ENCODE results near the gene TMEM270. TPM values are rescaled to one million over a fixed set of nuclear protein-coding genes. Genes with fewer than 3 reads are reported as not detected.
"Not testable (repeated sequence)": the region's sequence is repeated elsewhere in the genome, so short reads cannot be mapped to it uniquely, and the experiment has no call there.

TMEM270 gene
- polyA plus RNA-seq, 1 of the 3 experiments (the other 2 are of a cell fraction) = 0.71 TPM

DNA sequence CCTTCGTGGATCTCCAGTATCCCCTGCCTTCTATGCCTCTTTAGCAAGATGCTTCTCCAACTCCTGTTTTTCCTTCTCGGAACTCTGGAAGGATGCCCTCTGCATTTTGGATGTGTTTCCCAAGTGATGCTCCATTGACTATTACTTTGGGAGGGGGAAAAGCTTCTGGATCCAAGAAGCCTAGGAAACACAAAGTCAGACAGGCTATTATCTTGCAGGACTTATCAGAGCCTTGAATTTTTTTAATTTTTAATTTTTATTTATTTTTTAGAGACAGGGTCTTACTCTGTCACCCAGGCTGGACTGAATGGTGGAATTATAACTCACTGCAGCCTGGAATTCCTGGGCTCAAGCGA is 21.1 kb downstream of the TMEM270 start:
- ChIA-PET CTCF (interaction anchor here (0.7 to 5.1 kb wide), 8 partner anchors 9 to 519 kb away, joined by 3 to 29 read pairs (median 8); no protein-coding TSS in a partner anchor), POLR2A (no interaction called here)
- 78% methylated on average over 3 of the region's 3 CpGs for WGBS (ENCODE audit: low lambda C conversion rate)

DNA sequence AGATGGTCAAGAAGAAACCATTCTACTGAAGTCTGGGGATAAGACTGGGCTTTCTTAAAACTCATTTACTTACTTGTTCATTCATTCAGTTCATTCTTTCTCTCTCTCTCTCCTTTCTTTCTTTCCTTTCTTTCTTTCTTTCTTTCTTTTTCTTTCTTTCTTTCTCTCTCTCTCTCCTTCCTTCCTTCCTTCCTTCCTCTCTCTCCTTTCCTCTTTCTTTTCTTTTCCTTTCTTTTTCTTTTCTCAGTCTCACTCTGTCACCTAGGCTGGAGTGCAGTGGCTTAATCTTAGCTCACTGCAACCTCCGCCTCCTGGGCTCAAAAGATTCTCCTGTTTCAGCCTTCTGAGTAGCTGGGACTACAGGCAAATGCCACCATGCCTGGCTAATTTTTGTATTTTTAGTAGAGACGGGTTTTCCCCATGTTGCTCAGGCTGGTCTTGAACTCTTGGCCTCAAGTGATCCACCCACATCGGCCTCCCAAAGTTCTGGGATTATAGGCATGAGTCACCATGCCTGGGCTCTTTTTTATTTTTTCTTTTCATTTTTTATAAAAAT is 24.0 kb downstream of the TMEM270 start:
- H3K36me3 ChIP-seq (replicated peaks in 1 of 2; ENCODE audit: control insufficient read depth in 1 of 2, insufficient read depth in 2 of 2, low read length in 1 of 2); H3K27ac ChIP-seq (ENCODE audit: low read depth in 2 of 2, low read length in 1 of 2); H3K4me3 ChIP-seq (ENCODE audit: low read depth in 2 of 2, low read length in 1 of 2); POLR2A ChIA-PET; H3K9me2 ChIP-seq; H3K79me2 ChIP-seq (ENCODE audit: insufficient read depth); H4K20me1 ChIP-seq (ENCODE audit: insufficient read depth); H3K4me2 ChIP-seq; H3K9ac ChIP-seq; H3K9me3 ChIP-seq; DNase-seq; H2AFZ ChIP-seq (ENCODE audit: low read depth); H3K27me3 ChIP-seq (ENCODE audit: insufficient read depth): not testable (repeated sequence)
- peaks cover 15 to 27% of the 10 kb centered on the region in 2 experiments; a peak in 3 of 4 replicates for H3K4me1 ChIP-seq (ENCODE audit: control insufficient read depth in 1 of 2, insufficient read depth in 2 of 2, low read depth in 1 of 2, low read length in 1 of 2)
- 88% methylated on average over 3 of the region's 3 CpGs for WGBS (ENCODE audit: low lambda C conversion rate)
- H3F3A ChIP-seq (replicated peaks; ENCODE audit: insufficient read depth) = peaks cover 15% of the 10 kb centered on the region
- CTCF ChIA-PET = interaction anchor here (1.1 to 3.4 kb wide), 3 partner anchors 34 to 521 kb away, joined by 3 to 11 read pairs (median 3); no protein-coding TSS in a partner anchor

More for the DNA sequence above, 21.1 kb downstream of the TMEM270 start:
- TF ChIP-seq, protein P1, sequence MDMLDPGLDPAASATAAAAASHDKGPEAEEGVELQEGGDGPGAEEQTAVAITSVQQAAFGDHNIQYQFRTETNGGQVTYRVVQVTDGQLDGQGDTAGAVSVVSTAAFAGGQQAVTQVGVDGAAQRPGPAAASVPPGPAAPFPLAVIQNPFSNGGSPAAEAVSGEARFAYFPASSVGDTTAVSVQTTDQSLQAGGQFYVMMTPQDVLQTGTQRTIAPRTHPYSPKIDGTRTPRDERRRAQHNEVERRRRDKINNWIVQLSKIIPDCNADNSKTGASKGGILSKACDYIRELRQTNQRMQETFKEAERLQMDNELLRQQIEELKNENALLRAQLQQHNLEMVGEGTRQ (IDR thresholded peaks at IDR 0.05; ENCODE audit: borderline replicate concordance, low read depth, low read length) = no peak
- TF ChIP-seq, protein P2, sequence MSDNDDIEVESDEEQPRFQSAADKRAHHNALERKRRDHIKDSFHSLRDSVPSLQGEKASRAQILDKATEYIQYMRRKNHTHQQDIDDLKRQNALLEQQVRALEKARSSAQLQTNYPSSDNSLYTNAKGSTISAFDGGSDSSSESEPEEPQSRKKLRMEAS (IDR thresholded peaks at IDR 0.05; ENCODE audit: low read depth) = no peak
- TF ChIP-seq, protein P3, sequence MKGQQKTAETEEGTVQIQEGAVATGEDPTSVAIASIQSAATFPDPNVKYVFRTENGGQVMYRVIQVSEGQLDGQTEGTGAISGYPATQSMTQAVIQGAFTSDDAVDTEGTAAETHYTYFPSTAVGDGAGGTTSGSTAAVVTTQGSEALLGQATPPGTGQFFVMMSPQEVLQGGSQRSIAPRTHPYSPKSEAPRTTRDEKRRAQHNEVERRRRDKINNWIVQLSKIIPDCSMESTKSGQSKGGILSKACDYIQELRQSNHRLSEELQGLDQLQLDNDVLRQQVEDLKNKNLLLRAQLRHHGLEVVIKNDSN (IDR thresholded peaks at IDR 0.05; ENCODE audit: borderline replicate concordance, low read depth) = no peak
- no peak for TF ChIP-seq TCF12 (IDR thresholded peaks at IDR 0.05)
- no peak for TF ChIP-seq FOXJ3 (CRISPR knock-in tag; IDR thresholded peaks at IDR 0.05)
- TF ChIP-seq SMC3 (IDR thresholded peaks at IDR 0.05; ENCODE audit: low read depth, low read length) = no peak
- no peak for TF ChIP-seq EZH2phosphoT487 (IDR thresholded peaks at IDR 0.05; ENCODE audit: borderline replicate concordance, low read depth)
- no peak for TF ChIP-seq ELF1 (IDR thresholded peaks at IDR 0.05)
- TF ChIP-seq YY1 (IDR thresholded peaks at IDR 0.05; ENCODE audit: low read depth) = no peak
- TF ChIP-seq FOXM1 (IDR thresholded peaks at IDR 0.05; ENCODE audit: low read depth) = no peak
- no peak for TF ChIP-seq SIN3A (IDR thresholded peaks at IDR 0.05; ENCODE audit: borderline replicate concordance, low read depth, low read length)
- TF ChIP-seq GATA2 (CRISPR knock-in tag; IDR thresholded peaks at IDR 0.05) = no peak
- TF ChIP-seq JUND (IDR thresholded peaks at IDR 0.05) = no peak
- TF ChIP-seq EP300 (IDR thresholded peaks at IDR 0.05; ENCODE audit: borderline replicate concordance in 1 of 2, low read depth in 1 of 2, low read length in 1 of 2) = no peak
- TF ChIP-seq RFX5 (IDR thresholded peaks at IDR 0.05; ENCODE audit: low read length) = no peak
- TF ChIP-seq NRF1 (IDR thresholded peaks at IDR 0.05; ENCODE audit: low read depth, low read length) = no peak
- no peak for TF ChIP-seq RCOR1 (IDR thresholded peaks at IDR 0.05; ENCODE audit: low read length)
- TF ChIP-seq RAD21 (IDR thresholded peaks at IDR 0.05; ENCODE audit: low read length) = no peak
- Histone ChIP-seq H3K27ac (ENCODE audit: low read depth in 2 of 2, low read length in 1 of 2) (no peak overlapping the region), H3K9ac (no peak overlapping the region), H3K4me1 (ENCODE audit: control insufficient read depth in 1 of 2, insufficient read depth in 2 of 2, low read depth in 1 of 2, low read length in 1 of 2) (peaks cover 15 to 24% of the 10 kb centered on the region in 2 experiments; a peak in 3 of 4 replicates), H3K4me3 (ENCODE audit: low read depth in 2 of 2, low read length in 1 of 2) (no peak overlapping the region), H3K79me2 (ENCODE audit: insufficient read depth) (no peaks in the 10 kb centered on the region), H3K9me3 (no peaks in the 10 kb centered on the region), H3K4me2 (no peak overlapping the region), H3K9me2 (no peaks in the 10 kb centered on the region), H3K27me3 (ENCODE audit: insufficient read depth) (no peaks in the 10 kb centered on the region), H2AFZ (ENCODE audit: low read depth) (no peak overlapping the region), H4K20me1 (ENCODE audit: insufficient read depth) (no peaks in the 10 kb centered on the region), H3F3A (replicated peaks; ENCODE audit: insufficient read depth) (peaks cover 11% of the 10 kb centered on the region), H3K36me3 (replicated peaks in 1 of 2; ENCODE audit: control insufficient read depth in 1 of 2, insufficient read depth in 2 of 2, low read length in 1 of 2) (no peaks in the 10 kb centered on the region)
- no peak for DNase-seq

Measured in SK-N-SH (cell line).